ENCODE measurements around the gene AOPEP.
"Not testable (repeated sequence)": the region's sequence is repeated elsewhere in the genome, so short reads cannot be mapped to it uniquely, and the experiment has no call there.

Gene AOPEP

DNA sequence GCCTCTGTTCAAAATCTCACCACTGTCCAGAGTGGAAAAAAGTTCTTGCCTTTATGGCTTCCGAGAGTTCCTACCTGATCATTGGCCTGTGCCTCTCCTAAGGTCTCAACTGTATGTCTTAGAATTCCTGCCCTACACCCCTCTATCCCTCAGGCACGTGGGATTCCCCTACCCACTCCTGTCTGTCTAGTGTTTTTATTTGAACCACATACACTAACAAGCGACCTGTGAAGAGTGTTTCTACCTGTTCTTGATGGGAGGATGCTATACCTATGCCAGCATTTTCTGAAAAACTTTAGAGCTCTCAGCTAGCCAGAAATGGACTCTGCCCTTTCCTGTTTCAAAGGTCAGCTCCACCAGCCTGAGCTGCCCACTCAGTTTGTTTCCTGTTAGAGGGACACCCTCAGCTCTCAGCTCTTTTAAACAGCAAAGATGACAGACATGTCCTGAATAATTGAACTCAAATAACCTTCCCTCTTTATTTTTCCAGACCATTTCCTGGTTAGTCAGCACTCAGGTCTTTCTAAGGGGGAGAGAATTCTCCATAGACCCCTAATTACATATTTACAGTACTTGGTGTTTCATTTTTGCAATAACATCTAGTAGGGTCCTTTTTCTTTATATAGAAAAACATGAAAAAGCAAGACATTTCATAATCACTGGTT lies 214.8 kb downstream of the AOPEP start:
- DNase-seq = no peak

DNA sequence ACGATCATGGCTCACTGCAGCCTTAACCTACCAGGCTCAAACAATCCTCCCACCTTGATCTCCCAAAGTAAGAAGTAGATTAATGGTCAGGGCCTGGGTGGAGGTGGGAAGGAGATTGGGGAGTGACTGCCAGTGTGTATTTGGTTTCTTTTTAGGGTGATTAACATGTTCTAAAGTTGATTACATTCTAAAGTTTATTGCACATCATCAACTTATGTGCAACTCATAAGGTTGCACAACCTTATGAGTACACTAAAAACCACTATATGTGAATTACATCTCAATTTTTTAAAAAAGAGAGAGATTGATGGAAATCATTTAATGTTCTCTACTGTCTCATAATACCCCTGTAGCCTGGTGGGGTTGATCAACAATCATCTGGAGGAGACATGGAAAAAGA lies 218.1 kb downstream of the AOPEP start:
- no peak for DNase-seq

DNA sequence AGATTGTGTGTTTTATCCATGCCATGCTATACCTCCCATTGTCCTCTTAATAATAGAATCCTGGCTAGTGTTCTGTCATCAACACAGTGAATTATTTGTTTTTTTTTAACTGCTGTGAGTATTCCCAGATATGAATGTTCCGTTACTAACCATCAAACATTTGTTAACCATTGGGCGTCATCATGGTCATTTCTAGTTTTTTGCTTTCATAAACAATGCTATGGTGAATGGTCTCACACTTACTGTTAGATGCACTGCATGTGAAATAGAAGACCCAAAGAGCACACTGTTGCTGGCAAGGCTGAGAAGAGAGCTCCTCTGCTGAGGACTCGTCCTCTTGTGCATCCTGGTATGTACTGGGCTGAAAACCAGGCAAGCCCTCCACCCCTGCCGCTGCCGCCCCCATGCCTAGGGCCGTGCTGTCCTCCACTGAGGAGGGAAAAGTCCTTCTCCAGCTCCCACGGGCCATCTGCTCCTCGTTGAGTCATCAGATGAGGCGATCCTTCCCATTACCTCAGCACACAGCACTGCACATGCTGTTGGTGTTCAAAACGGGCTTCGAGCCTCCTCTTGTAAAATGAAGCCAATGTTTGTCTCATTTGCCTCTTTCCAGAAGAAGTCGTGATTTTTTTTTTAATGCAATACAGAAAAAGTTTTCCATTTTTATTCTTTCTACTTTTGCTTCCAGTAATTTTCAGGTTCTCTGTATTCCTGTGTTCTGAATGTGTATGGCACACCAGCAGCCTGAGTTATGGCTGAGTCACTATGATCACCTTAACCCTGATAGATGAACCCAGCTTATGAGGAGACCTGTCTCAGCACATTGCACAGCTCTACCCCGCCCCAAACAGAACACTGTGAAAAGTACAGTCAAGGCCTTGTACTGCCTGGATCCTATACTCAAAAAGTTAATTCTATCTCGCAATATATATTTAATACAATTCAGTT lies 219.0 kb downstream of the AOPEP start:
- no peak for DNase-seq

DNA sequence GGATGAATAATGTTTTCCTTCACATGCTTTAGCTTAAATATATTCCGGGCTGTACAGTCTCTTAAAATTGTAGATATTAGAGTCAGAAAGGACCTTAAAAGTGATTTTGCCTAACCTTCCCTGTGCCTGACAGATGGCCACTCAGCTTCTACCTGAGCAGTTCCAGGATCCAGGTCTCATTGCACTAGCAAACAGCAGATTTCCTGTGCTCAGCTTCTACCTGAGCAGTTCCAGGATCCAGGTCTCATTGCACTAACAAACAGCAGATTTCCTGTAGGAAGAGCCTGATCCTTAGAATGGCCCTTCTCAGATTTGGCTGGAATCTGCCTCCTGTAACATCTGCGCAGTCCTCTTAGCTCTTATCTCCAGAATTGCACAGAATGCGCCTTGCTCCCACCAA lies 219.8 kb downstream of the AOPEP start:
- DNase-seq = no peak

DNA sequence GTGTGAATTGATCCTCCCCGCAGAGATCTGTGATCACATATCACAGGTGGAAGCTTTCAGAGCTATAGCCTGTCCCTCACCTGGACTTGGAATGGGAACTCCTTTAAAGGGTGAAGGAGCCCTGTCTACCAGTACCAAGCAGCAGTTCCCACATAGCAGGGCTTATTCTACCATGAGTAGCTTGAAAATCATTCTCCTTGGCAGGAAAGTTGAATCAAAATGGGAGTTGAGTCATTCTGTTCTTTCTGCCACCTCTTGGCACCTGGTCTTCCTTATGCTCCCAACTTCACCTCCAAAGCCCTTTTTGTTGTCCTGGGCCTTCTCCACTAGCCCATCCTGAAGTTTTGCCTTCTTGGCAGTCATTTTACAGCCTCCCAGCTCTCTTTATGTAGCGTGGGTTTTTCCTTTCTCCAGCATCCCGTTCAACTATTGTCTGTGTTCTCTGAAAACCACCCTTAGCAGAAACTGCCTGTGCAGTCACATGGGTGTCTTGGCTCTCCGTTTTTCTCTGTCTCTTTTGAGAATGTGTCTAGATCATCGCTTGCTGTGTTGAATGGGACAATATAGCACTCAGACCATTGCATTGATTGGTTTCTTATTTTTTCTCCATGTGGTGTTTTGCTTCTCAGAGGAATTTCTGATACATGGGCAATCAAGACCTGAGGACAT lies 222.2 kb downstream of the AOPEP start:
- no peak for DNase-seq

DNA sequence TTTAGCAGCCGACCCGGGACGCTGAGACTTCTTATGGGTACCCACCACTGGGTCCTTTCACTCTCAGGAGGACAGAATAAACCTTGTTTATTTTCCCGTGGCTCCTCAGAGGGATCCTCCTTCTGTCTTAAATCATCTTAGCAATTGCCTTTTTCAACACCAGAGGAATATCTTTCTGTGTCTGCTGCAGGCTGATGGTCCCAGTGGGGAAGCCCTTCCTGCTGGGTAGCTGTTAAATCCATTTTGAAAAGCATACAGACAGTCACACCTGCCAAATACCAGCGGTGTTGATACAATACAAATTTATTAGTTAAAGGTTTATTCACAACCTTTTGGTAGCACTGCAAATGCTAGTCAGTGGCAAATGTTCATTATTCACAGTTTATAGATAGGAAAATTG lies 222.9 kb downstream of the AOPEP start:
- no peak for DNase-seq

DNA sequence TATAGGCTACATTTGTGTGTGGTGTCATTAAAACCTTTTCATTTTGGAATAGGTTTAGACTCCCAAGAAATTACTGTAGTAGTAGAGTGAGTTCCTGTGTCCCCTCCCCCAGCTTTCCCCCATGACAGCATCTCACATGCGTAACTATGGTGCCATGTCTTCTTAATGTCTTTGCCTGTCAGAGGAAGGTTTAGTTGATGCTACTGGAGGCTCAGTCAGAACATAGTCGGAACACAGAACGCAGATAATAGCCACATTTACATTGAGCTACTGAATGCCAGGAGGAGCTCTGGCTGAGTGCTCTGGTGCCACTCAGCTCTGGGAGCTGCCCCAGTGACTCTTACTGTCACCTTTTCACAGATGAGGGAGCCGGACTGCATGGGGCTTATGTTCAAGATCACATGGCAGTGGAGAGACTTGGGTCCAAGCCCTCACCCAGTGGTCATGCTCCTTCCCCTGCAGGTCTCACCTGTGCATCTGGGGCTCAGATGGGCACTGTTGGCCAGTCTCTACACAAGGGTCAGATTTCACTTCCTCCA lies 223.6 kb downstream of the AOPEP start:
- no peak for DNase-seq

DNA sequence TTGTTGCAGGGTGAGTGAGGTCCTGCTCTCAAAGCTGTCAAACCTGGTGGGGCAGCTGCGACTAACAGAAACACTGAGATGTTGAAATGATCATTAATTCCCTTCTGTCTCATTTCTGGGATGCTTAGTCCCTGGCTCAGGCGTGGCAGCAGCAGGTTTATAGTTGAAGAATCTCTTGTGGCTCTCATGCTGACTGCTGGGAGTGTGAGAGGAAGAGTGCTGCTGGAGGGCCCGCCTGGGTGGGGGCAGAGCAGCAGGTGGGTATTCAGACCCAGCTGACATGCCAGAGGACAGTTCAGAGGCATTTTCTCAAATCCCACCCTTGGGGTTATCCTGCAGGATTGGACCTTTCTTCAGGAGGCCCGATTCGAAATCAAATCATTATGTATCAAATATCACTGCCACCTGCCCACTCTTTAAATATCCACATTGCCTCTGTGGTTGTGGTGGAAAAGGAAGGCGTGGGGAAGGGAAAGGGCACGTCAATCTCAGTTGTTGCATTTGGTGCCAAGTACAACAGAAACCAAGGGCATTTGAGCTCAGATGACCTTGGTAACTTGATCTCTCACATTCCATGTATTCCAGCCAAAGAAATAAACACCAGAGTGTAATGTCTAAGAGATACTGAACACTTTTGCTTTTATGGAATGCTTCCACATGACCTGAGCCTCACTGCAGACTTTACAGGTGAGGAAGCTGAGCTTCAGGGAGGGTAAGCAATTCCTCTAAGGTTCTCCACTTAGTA lies 224.3 kb downstream of the AOPEP start:
- DNase-seq = no peak

DNA sequence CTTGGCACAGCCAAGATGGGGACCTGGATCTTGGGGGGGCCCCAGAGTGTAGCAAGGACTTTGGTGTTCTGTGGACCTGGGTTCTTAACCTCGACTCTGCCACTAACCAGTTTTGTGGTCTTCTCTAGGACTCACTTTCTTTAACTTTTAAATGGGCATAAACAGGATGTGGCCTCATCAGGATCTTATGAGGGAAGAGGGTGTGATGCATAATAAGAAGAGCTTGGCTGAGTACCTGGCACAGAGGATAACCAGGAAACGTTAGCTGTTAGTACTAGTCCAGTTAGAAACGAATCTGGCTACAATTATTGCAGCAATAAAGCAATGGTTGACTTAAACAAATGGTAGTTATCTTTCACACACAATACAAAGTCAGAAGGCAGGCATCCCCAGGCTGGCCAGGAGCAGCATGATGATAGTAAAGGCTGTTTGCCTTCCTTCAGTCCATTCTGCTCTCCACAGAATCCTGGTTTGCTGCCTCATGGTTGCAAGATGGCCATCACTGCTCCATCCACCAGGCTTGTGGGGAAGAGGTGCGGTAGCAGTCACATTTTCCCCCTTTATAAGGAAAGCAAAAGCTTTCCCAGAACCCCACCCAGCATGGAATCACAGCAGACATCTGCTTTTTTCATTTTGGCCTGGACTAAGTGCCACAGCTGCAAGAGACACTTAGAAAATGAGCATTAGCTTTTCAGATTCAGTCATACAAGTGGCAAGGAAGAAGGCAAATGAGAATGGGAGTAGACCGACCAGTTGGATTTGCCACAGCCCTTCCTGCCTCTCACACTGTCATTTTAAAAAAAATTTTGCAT lies 225.0 kb downstream of the AOPEP start:
- no peak for DNase-seq

DNA sequence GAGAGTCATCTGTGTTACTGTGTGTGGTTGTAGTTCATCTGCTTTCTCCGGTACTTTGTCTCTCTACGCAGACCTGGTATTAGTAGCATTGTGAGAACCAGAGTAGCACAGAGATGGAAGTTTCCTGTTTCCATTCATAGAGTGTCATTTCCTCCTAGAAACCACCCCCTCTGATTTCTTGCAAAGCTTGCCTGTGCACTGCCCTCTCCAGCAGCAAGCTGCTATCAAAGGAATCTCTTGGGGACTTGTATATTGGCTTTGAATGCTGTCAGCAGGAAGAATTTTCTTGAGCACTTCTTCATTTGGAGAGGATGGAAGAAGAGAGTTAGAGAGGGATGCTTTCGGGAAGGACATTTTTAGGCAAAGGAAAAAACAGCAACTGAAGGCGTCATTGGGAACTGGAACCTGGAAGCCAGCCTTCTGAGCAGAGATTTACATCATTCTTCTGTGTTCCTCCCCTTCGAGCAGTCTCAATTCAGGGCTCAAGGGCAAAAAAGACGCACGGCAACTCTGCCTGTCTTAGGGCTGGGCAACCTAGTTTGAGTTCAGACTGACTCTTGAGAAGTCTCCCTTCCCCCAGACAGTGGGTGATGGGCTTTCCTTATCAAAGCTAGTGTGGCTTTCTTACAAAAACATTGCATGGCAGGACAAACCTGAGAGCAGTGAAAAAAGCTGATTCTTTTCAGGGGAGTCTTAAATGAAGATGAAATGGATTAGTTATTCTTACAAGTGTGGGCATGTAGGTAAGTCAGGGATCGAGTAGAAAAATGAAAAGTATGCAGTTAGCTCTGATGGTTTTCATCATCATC lies 226.3 kb downstream of the AOPEP start:
- DNase-seq = no peak

DNA sequence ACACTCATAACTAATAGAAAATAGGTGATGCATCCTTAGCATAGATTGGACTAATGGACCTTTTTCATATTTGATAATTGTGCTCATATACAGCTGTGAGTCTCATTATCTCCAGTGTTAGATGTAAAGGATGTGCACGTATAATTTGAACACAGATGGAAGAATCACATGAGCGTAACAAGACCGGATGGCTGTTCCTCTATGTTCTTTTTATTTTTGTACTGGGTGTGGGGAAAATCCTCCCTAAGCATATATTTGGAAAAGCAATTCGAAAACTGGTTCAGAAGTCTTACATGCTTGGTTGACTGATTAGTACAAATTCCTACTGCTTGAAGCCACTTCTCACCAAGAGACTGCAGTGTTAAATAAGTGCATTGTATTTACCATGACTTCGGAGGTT lies 230.2 kb downstream of the AOPEP start:
- no peak for DNase-seq

DNA sequence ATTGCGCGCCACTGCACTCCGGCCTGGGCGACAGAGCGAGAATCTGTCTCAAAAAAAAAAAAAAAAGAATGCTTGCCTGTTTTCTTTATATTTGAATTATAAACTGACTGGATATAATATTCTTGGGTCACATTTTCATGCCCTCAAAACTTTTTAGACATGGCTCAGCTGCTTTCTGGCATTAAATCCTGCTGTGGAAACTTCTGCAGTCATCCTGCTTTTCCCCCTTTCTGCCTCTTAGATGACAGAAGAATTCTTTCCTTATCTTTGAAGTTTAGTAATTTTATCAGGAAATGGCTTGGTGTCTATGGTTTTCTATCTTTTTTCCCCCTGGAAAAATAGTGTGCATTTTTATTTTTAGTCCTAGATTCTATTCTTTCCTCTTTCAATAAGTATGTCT lies 234.5 kb downstream of the AOPEP start:
- no peak for DNase-seq

DNA sequence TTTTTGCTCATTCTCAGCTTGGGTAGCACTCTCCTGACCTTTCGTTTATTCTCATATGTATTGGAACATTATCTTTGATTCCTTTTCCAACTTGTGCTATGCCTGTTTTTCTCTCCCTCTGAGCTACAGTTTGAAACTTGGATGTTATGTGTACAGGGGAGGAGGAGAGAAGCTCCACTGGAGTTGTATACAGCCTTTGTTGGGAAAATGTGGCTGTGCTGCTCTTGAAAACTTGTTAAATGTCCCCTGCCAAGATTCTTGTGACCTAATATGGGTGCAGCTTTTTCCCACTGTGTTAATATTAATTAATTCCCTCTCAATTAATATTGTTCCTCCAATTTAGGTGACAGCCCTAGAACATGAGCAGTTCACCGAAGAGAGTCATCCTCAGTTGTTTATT lies 235.4 kb downstream of the AOPEP start:
- no peak for DNase-seq

DNA sequence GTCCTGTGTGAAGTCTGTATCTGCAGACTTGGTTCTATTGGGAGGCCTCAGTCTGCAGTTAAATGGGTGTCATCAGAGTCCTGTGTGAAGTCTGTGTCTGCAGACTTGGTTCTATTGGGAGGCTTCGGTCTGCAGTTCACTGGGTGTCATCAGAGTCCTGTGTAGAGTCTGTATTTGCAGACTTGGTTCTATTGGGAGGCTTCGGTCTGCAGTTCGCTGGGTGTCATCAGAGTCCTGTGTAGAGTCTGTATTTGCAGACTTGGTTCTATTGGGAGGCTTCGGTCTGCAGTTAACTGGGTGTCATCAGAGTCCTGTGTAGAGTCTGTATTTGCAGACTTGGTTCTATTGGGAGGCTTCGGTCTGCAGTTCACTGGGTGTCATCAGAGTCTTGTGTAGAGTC lies 239.1 kb downstream of the AOPEP start:
- not testable (repeated sequence) for DNase-seq

DNA sequence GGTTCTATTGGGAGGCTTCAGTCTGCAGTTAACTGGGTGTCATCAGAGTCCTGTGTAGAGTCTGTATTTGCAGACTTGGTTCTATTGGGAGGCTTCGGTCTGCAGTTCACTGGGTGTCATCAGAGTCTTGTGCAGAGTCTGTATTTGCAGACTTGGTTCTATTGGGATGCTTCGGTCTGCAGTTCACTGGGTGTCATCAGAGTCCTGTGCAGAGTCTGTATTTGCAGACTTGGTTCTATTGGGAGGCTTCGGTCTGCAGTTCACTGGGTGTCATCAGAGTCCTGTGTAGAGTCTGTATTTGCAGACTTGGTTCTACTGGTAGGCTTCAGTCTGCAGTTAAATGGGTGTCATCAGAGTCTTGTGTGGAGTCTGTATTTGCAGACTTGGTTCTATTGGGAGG lies 239.5 kb downstream of the AOPEP start:
- DNase-seq = not testable (repeated sequence)

DNA sequence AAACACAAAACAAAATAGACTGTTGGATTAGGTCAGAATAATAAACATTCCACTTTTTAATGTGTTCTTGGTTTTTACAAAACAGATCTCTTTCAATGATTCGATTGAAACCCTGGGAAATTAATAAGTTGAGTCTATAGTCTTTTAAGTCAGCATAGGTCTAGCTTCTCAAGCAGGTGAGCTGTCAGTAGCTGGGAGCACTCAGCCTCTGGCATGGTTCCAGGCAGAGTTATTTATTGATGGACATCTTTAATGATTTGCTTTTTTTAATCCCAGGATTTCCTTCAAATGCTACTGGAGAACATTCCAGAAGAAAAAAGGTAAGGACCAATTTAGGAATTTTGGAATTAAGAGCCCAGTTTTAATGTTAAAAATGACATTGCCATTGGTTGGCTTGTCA lies 241.0 kb downstream of the AOPEP start:
- no peak for DNase-seq

DNA sequence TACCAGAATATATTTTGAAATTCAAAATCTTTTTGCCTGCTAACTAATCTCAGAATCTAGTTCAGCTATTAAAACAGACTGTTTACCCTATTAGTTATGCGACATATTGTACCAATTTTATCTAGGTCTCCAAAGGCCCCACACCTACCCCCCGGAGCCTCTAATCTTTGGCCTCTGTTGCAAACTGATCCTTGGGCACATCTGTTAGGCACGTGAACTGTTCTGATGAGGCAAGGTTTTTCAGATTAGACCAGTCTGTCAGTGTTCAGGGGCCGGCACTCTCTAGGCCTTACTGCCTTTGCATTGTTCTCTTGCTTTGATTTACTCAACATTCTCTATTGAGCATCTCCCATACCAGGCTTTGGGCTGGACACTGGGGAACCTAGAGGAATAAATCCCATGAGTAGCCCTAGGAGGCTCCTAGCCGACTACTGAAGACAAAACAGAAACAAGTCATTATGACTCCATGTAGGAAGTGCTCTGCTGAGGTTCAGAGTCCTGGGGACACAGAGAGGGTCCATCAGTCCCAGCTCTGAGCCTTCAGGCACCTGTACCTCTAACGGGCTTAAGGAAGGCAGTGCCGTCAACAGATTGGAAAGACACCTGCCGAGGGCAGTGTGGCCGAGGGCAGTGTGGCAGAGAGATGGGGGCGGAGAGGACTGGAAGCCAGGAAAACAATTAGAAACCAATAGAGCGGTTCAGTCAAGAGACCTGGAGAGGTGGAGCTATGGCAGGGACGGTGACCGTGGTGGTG lies 245.1 kb downstream of the AOPEP start:
- DNase-seq = no peak

DNA sequence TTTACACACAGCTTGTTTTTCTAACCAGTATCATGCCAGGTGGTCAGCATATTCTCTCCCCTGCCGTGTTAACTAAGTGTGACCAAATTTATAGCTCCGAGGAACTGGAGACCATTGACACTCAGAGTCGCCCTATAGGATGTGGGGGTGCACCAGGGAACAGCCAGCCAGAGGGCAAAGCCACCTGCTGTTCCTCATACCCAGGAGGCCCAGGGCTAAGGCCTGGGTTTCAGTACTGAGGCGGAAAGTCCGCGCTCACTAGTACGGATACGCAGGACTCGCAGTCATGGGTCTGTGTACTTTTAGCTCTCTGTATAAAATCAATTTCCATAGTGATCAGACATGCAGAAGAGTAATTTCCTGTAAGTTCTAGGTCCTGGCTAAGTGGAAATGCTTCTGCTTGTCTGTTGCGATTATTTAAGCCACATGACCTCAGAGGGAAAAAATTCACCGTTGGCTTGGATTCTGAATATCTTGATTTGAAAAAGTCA lies 247.0 kb downstream of the AOPEP start:
- no peak for DNase-seq

DNA sequence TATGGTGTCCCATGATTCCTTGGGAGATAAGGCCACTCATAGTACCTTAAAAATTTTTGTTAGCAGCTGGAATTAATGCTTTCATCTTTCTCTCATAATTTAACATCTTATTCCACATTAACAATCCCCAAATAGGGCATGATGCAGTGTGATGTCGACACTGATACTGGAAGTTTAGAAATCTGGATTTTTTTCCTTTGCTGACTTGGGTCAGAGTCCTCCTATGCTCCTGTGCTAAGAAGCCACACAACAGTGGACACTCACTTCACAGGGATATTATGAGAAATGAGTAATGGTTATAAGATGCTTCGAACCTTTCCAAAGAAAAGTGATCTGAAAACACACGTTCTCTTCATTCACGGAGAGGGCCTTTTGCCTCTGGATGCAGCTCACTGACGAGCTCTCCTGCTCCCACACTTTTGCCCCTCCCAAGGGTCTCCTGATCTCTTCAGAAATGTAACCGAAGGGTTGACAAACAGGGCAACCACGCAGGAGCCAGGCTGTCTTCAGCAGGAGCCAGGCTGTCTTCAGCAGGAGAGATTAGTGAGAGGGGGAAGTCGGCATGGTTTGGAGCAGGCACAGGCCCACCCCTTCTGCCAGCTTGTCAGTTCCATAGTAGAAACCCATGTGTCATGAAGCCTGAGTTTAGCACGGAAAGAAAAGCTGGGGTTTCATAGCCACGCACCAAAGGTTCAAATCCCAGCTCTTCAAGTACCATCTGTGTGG lies 247.8 kb downstream of the AOPEP start:
- no peak for DNase-seq
